ENCODE results near the gene DKC1. TPM values are rescaled to one million over a fixed set of nuclear protein-coding genes. Genes with fewer than 3 reads are reported as not detected.

The DKC1 gene
- total RNA-seq, 1 experiment from 2014 or later: 123 TPM

- DNase-seq (ENCODE audit: low read depth, low spot score): no peak
- H3K9me2 ChIP-seq (ENCODE audit: insufficient read depth): no peaks in the 10 kb centered on the region
- intact Hi-C loops (cut with micrococcal nuclease): no loop called here
- H4K20me1 ChIP-seq (ENCODE audit: insufficient read depth): no peaks in the 10 kb centered on the region
- RAD21 ChIA-PET (ENCODE audit: low non-redundant PET in 1 of 2, low total read pairs in 2 of 2, uncharacterized antibody in 2 of 2, unreplicated experiment in 2 of 2): no interaction called here
- TF ChIP-seq CEBPB (IDR thresholded peaks at IDR 0.05; ENCODE audit: low read depth) (no peak), ZNF274 (IDR thresholded peaks at IDR 0.05; ENCODE audit: low read depth, low read length) (no peak), ELF1 (IDR thresholded peaks at IDR 0.05; ENCODE audit: borderline replicate concordance, low read depth) (no peak), FOSL1 (IDR thresholded peaks at IDR 0.05; ENCODE audit: low read depth) (no peak), POLR2AphosphoS5 (IDR thresholded peaks at IDR 0.05; ENCODE audit: low read depth, low read length) (no peak), ATF3 (IDR thresholded peaks at IDR 0.05) (no peak), YY1 (IDR thresholded peaks at IDR 0.05; ENCODE audit: extremely low read depth, insufficient replicate concordance, low read depth, low read length) (no peak), EZH2phosphoT487 (IDR thresholded peaks at IDR 0.05; ENCODE audit: borderline replicate concordance) (no peak), POLR2A (IDR thresholded peaks at IDR 0.05; ENCODE audit: borderline replicate concordance, extremely low read depth, insufficient read depth, insufficient read length) (no peak), ZFX (IDR thresholded peaks at IDR 0.05) (no peak), EZH2 (IDR thresholded peaks at IDR 0.05) (no peak), JUND (IDR thresholded peaks at IDR 0.05) (no peak), RAD21 (IDR thresholded peaks at IDR 0.05; ENCODE audit: low read depth) (no peak), EGR1 (IDR thresholded peaks at IDR 0.05; ENCODE audit: low read depth) (no peak), SRF (IDR thresholded peaks at IDR 0.05; ENCODE audit: low read depth) (no peak), CBX3 (IDR thresholded peaks at IDR 0.05; ENCODE audit: low read depth) (no peak), TCF7L2 (IDR thresholded peaks at IDR 0.05; ENCODE audit: borderline replicate concordance, extremely low read depth, insufficient read depth, insufficient read length) (no peak)
- TF ChIP-seq, protein P1, sequence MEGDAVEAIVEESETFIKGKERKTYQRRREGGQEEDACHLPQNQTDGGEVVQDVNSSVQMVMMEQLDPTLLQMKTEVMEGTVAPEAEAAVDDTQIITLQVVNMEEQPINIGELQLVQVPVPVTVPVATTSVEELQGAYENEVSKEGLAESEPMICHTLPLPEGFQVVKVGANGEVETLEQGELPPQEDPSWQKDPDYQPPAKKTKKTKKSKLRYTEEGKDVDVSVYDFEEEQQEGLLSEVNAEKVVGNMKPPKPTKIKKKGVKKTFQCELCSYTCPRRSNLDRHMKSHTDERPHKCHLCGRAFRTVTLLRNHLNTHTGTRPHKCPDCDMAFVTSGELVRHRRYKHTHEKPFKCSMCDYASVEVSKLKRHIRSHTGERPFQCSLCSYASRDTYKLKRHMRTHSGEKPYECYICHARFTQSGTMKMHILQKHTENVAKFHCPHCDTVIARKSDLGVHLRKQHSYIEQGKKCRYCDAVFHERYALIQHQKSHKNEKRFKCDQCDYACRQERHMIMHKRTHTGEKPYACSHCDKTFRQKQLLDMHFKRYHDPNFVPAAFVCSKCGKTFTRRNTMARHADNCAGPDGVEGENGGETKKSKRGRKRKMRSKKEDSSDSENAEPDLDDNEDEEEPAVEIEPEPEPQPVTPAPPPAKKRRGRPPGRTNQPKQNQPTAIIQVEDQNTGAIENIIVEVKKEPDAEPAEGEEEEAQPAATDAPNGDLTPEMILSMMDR (IDR thresholded peaks at IDR 0.05 in 2 of 3, conservative IDR thresholded peaks at IDR 0.05 in 1 of 3; ENCODE audit: borderline replicate concordance in 1 of 3, insufficient read depth in 1 of 3, low read depth in 2 of 3, low read length in 2 of 3): no peak
- no peaks in the 10 kb centered on the region for H3K27me3 ChIP-seq (ENCODE audit: insufficient read depth, low read length)
- BruUV-seq (replicated peaks): no TSS peak
- H3K4me2 ChIP-seq (ENCODE audit: low read length): no peak overlapping the region
- H3K27ac ChIP-seq (ENCODE audit: low read depth, low read length): no peak overlapping the region
- CTCF ChIA-PET: interaction anchor here (1.7 kb wide), 1 partner anchor 17 kb away, joined by 8 read pairs; no protein-coding TSS in a partner anchor
- no peaks in the 10 kb centered on the region for H3K9me3 ChIP-seq (ENCODE audit: control insufficient read depth in 1 of 2, insufficient read depth in 1 of 2, low read depth in 1 of 2, low read length in 2 of 2)
- no peaks in the 10 kb centered on the region for H3K4me1 ChIP-seq (ENCODE audit: control insufficient read depth in 1 of 2, insufficient read depth in 2 of 2, low read length in 2 of 2)
- H3K36me3 ChIP-seq (ENCODE audit: control insufficient read depth in 1 of 2, insufficient read depth in 2 of 2, low read length in 2 of 2): no peaks in the 10 kb centered on the region
- POLR2A ChIA-PET: no interaction called here
- no peak for ATAC-seq
- H3K79me2 ChIP-seq (ENCODE audit: insufficient read depth, low read length): no peaks in the 10 kb centered on the region
- H3K4me3 ChIP-seq (replicated peaks in 1 of 2; ENCODE audit: low read depth in 1 of 2, low read length in 2 of 2): no peak overlapping the region
- no peak overlapping the region for H3K9ac ChIP-seq (ENCODE audit: low read length)
- H2AFZ ChIP-seq (ENCODE audit: low read depth, low read length, poor library complexity, severe bottlenecking): no peak overlapping the region
Observed at GRCh38 chrX:154731881-154732280, 30.8 kb upstream of the DKC1 start.

All from HCT116 (cell line).